WTC11 (cell line): Measurements from ENCODE around the gene ITFG1. TPM values are rescaled to one million over a fixed set of nuclear protein-coding genes. Genes with fewer than 3 reads are reported as not detected.

Source experiments
- ATAC-seq: fragments of 200-7000 bp; cut with Tn5 transposase; 2 replicates; pipeline ENCODE4 v1.10.0; 2021; ENCODE audit warnings: mild to moderate bottlenecking, moderate library complexity
- CTCF ChIA-PET: fragments of 300-600 bp; sonication (Branson Sonifier 250); formaldehyde crosslinking; loops from one replicate; lab custom pipeline; 2021; ENCODE audit warnings: antibody characterized with exemption; lab: Charles Lee
- POLR2A ChIA-PET: fragments of 350-600 bp; sonication (Branson Sonifier 250); formaldehyde crosslinking; loops from one replicate; lab custom pipeline; 2021; ENCODE audit warnings: antibody characterized with exemption; lab: Charles Lee
- DNase-seq: peaks from one replicate; pipeline ENCODE4 v3.0.0; 2021; ENCODE audit warnings: low spot score
- H3K27ac Mint-ChIP-seq: 2 replicates; pipeline ENCODE4 v1.8.0; 2021; ENCODE audit warnings: mixed read lengths
- H3K27me3 Mint-ChIP-seq: 2 replicates; pipeline ENCODE4 v1.8.0; 2021; ENCODE audit warnings: low read depth, mild to moderate bottlenecking, moderate library complexity, mixed read lengths
- H3K36me3 Mint-ChIP-seq: 2 replicates; pipeline ENCODE4 v1.8.0; 2021; ENCODE audit warnings: mixed read lengths
- H3K4me1 Mint-ChIP-seq: 2 replicates; pipeline ENCODE4 v1.8.0; 2022; ENCODE audit warnings: mixed read lengths
- H3K4me3 Mint-ChIP-seq: 2 replicates; pipeline ENCODE4 v1.8.0; 2021; ENCODE audit warnings: mild to moderate bottlenecking, moderate library complexity, mixed read lengths
- H3K9me3 Mint-ChIP-seq: 2 replicates; pipeline ENCODE4 v1.8.0; 2021; ENCODE audit warnings: mixed read lengths
- ATF1 ChIP-seq: sonication (generic); formaldehyde crosslinking; IDR thresholded peaks from 2 replicates; pipeline ENCODE4 v1.8.1; 2023; ENCODE audit warnings: mild to moderate bottlenecking, moderate library complexity, missing genetic modification reagents
- ATF2 ChIP-seq: sonication (generic); formaldehyde crosslinking; IDR thresholded peaks from 2 replicates; pipeline ENCODE4 v1.8.1; 2022; ENCODE audit warnings: low read depth, missing genetic modification reagents, borderline replicate concordance
- CREM ChIP-seq: sonication (generic); formaldehyde crosslinking; IDR thresholded peaks from 2 replicates; pipeline ENCODE4 v1.8.1; 2022; ENCODE audit warnings: mild to moderate bottlenecking, missing genetic modification reagents, moderate library complexity
- CTCF ChIP-seq: fragments of 200-600 bp; IDR thresholded peaks from 2 replicates; pipeline ENCODE4 v1.8.0; 2022; ENCODE audit warnings: antibody characterized with exemption
- E2F4 ChIP-seq: sonication (generic); formaldehyde crosslinking; IDR thresholded peaks from 2 replicates; pipeline ENCODE4 v1.8.1; 2022; ENCODE audit warnings: low read depth, mild to moderate bottlenecking, moderate library complexity, missing genetic modification reagents, borderline replicate concordance
- ETV6 ChIP-seq: sonication (generic); formaldehyde crosslinking; IDR thresholded peaks from 2 replicates; pipeline ENCODE4 v1.8.1; 2022; ENCODE audit warnings: mild to moderate bottlenecking, missing genetic modification reagents
- FOXP4 ChIP-seq: sonication (generic); formaldehyde crosslinking; IDR thresholded peaks from 2 replicates; pipeline ENCODE4 v1.8.0; 2022; ENCODE audit warnings: mild to moderate bottlenecking, missing genetic modification reagents
- IRF1 ChIP-seq: sonication (generic); formaldehyde crosslinking; IDR thresholded peaks from 2 replicates; pipeline ENCODE4 v1.8.0; 2023; ENCODE audit warnings: missing genetic modification reagents
- KAT7 ChIP-seq: sonication (generic); formaldehyde crosslinking; IDR thresholded peaks from 2 replicates; pipeline ENCODE4 v1.8.1; 2023; ENCODE audit warnings: missing genetic modification reagents, mild to moderate bottlenecking, borderline replicate concordance
- MLX ChIP-seq: sonication (generic); formaldehyde crosslinking; IDR thresholded peaks from 2 replicates; pipeline ENCODE4 v1.8.1; 2023; ENCODE audit warnings: mild to moderate bottlenecking, missing genetic modification reagents, moderate library complexity
- NFE2L1 ChIP-seq: sonication (generic); formaldehyde crosslinking; IDR thresholded peaks from 2 replicates; pipeline ENCODE4 v1.8.1; 2023; ENCODE audit warnings: missing genetic modification reagents
- SOX15 ChIP-seq: fragments of 250-450 bp; sonication (Bioruptor Pico); IDR thresholded peaks from 2 replicates; pipeline ENCODE4 v1.9.0; 2021; ENCODE audit warnings: mild to moderate bottlenecking
- TEAD4 ChIP-seq: sonication (generic); formaldehyde crosslinking; IDR thresholded peaks from 2 replicates; pipeline ENCODE4 v1.8.0; 2022; ENCODE audit warnings: mild to moderate bottlenecking, missing genetic modification reagents
- TP53 ChIP-seq: sonication (generic); formaldehyde crosslinking; IDR thresholded peaks from 2 replicates; pipeline ENCODE4 v1.8.1; 2023; ENCODE audit warnings: mild to moderate bottlenecking, missing genetic modification reagents
- USF2 ChIP-seq: sonication (generic); formaldehyde crosslinking; IDR thresholded peaks from 2 replicates; pipeline ENCODE4 v1.8.1; 2023; ENCODE audit warnings: mild to moderate bottlenecking, missing genetic modification reagents, moderate library complexity
- ZMAT4 ChIP-seq: fragments of 250-450 bp; sonication (Bioruptor Pico); IDR thresholded peaks from 2 replicates; pipeline ENCODE4 v1.9.0; 2021; ENCODE audit warnings: mild to moderate bottlenecking
- ZNF219 ChIP-seq: sonication (generic); formaldehyde crosslinking; IDR thresholded peaks from 2 replicates; pipeline ENCODE4 v1.8.0; 2023; ENCODE audit warnings: missing genetic modification reagents, mild to moderate bottlenecking, borderline replicate concordance
- ZNF232 ChIP-seq: sonication (generic); formaldehyde crosslinking; IDR thresholded peaks from 2 replicates; pipeline ENCODE4 v1.8.0; 2022; ENCODE audit warnings: mild to moderate bottlenecking, missing genetic modification reagents
- ZNF263 ChIP-seq: sonication (generic); formaldehyde crosslinking; IDR thresholded peaks from 2 replicates; pipeline ENCODE4 v1.8.1; 2022; ENCODE audit warnings: low read depth, mild to moderate bottlenecking, moderate library complexity, missing genetic modification reagents
- ZNF317 ChIP-seq: sonication (generic); formaldehyde crosslinking; IDR thresholded peaks from 2 replicates; pipeline ENCODE4 v1.8.1; 2023; ENCODE audit warnings: low read depth, mild to moderate bottlenecking, moderate library complexity, missing genetic modification reagents, borderline replicate concordance
- ZSCAN18 ChIP-seq: fragments of 250-450 bp; sonication (Bioruptor Pico); IDR thresholded peaks from 2 replicates; pipeline ENCODE4 v2.1.2; 2022; ENCODE audit warnings: mild to moderate bottlenecking, moderate library complexity
- total RNA-seq: library from RNA; stranded (reverse); gene quantifications from 3 replicates; pipeline ENCODE4 v1.2.3, GENCODE V29; 2021

The ITFG1 gene
- total RNA-seq, 1 experiment from 2014 or later = 21.1 TPM

- ChIA-PET CTCF (no interaction called here), POLR2A (no interaction called here)
- DNase-seq (no peak), ATAC-seq (no peak)
- Mint-ChIP-seq H3K4me1 (no peaks in the 10 kb centered on the region), H3K27me3 (no peaks in the 10 kb centered on the region), H3K4me3 (no peak overlapping the region), H3K9me3 (peaks cover 18% of the 10 kb centered on the region), H3K27ac (no peak overlapping the region), H3K36me3 (peaks cover 18% of the 10 kb centered on the region)
- TF ChIP-seq USF2 (CRISPR knock-in tag) (no peak), ATF1 (no peak), KAT7 (CRISPR knock-in tag) (no peak), TP53 (CRISPR knock-in tag) (no peak), ZNF232 (no peak), ZNF219 (CRISPR knock-in tag) (no peak), MLX (CRISPR knock-in tag) (no peak), IRF1 (CRISPR knock-in tag) (no peak), ETV6 (CRISPR knock-in tag) (no peak), ZNF263 (CRISPR knock-in tag) (no peak), SOX15 (CRISPR knock-in tag) (no peak)
Observed at GRCh38 chr16:47483616-47484015, 22.8 kb upstream of the ITFG1 start.

- H3K27ac Mint-ChIP-seq = 0 out of 2 replicates have a peak overlapping the region, but pooled peaks have one; percentile 63
- no peak for ATAC-seq
- TF ChIP-seq CTCF = no peak
- TF ChIP-seq FOXP4 (CRISPR knock-in tag) = no peak
- no peak for TF ChIP-seq ZNF317 (CRISPR knock-in tag)
- TF ChIP-seq ETV6 (CRISPR knock-in tag) = no peak
- no peak for TF ChIP-seq TEAD4 (CRISPR knock-in tag)
- no peak for TF ChIP-seq ZSCAN18 (CRISPR knock-in tag)
- no peak for TF ChIP-seq E2F4 (CRISPR knock-in tag)
- TF ChIP-seq CREM = no peak
- no peak for TF ChIP-seq ATF2
- TF ChIP-seq NFE2L1 (CRISPR knock-in tag) = no peak
- TF ChIP-seq ZMAT4 (CRISPR knock-in tag) = no peak
- TF ChIP-seq, all 79 proteins: peak for 0
- Mint-ChIP-seq H3K27me3 (no peaks in the 10 kb centered on the region), H3K9me3 (peaks cover 4% of the 10 kb centered on the region; the same call in 1 of the 2 replicates), H3K4me1 (no peaks in the 10 kb centered on the region), H3K4me3 (no peak overlapping the region), H3K36me3 (peaks cover 3% of the 10 kb centered on the region; the same call in 1 of the 2 replicates)
- ChIA-PET CTCF (no interaction called here), POLR2A (no interaction called here)
- DNase-seq = no peak
Observed at GRCh38 chr16:47481698-47482374, 21.0 kb upstream of the ITFG1 start.
